Measurements from ENCODE around the gene ERGIC1.

DNA sequence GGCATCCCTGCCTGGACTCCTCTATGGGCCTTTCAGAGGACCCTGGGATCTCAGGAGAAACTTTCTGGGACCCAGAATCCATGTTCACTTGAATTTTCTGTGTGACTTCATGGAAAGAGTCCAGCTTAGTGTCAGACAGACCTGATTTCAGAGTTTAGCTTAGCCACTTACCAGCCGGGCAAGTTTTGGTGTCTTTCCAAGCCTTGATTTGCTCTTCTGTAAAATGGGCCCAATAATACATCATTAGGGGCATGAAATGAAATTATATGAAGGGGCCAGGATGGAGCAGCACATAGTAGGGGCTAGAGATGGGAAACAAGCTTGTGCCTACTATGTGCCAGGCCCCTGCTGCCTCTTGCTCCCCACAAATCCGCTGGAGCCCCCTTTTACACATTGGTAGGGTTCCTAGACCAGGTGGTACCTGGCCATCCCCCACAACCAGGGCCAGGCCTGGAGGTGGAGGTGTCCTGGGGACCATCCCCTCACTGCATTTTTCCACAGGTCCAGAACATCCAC is 92.0 kb downstream of the ERGIC1 start:
- TF ChIP-seq EZH2 (IDR thresholded peaks at IDR 0.05; ENCODE audit: insufficient read depth, low read length) (no peak), CTCF (IDR thresholded peaks at IDR 0.05; ENCODE audit: insufficient read depth, low read depth, low read length) (no peak)

Data from astrocyte (in vitro differentiated cells and primary cell).